OCI-LY1 (cell line): ENCODE results near the gene FKBP15.
"Not testable (repeated sequence)": the region's sequence is repeated elsewhere in the genome, so short reads cannot be mapped to it uniquely, and the experiment has no call there.

ENCODE experiments used
- H2AFZ ChIP-seq: fragments of 200-600 bp; sonication (generic), shearing (Covaris generic); 2 replicates; pipeline ENCODE4 v1.6.0; 2014; ENCODE audit warnings: antibody characterized with exemption, mild to moderate bottlenecking, low read length
- H3F3A ChIP-seq: fragments of 200-600 bp; sonication (generic), shearing (Covaris generic); 2 replicates; pipeline ENCODE4 v1.6.0; 2014; ENCODE audit warnings: mild to moderate bottlenecking, antibody characterized with exemption, low read length, moderate library complexity; ENCODE audit not compliant: insufficient read depth
- H3K27ac ChIP-seq: fragments of 200-600 bp; sonication (generic); 2 replicates; pipeline ENCODE4 v1.5.1; 2014; ENCODE audit warnings: low read length, mixed run types, mild to moderate bottlenecking, low read depth; ENCODE audit not compliant: poor library complexity, severe bottlenecking
- H3K27me3 ChIP-seq: fragments of 200-600 bp; sonication (generic); 2 replicates; pipeline ENCODE4 v1.6.0; 2014; ENCODE audit warnings: antibody characterized with exemption, mild to moderate bottlenecking, low read length, moderate library complexity; ENCODE audit not compliant: insufficient read depth
- H3K36me3 ChIP-seq: fragments of 200-600 bp; sonication (generic); 2 replicates; pipeline ENCODE4 v1.6.1; 2014; ENCODE audit warnings: mild to moderate bottlenecking, antibody characterized with exemption, low read length, moderate library complexity, mixed read lengths; ENCODE audit not compliant: insufficient read depth
- H3K4me1 ChIP-seq: fragments of 200-600 bp; sonication (generic); 2 replicates; pipeline ENCODE4 v1.5.1; 2014; ENCODE audit warnings: mild to moderate bottlenecking, low read length, moderate library complexity; ENCODE audit not compliant: insufficient read depth, severe bottlenecking
- H3K4me2 ChIP-seq: fragments of 200-600 bp; sonication (generic), shearing (Covaris generic); 2 replicates; pipeline ENCODE4 v1.6.1; 2014; ENCODE audit warnings: low read length
- H3K4me3 ChIP-seq: fragments of 200-600 bp; sonication (generic); 2 replicates; pipeline ENCODE4 v1.5.1; 2014; ENCODE audit warnings: low read length, low read depth, mild to moderate bottlenecking, mixed read lengths; ENCODE audit not compliant: poor library complexity, severe bottlenecking
- H3K79me2 ChIP-seq: fragments of 200-600 bp; shearing (Covaris generic); 2 replicates; pipeline ENCODE4 v1.6.1; 2016; ENCODE audit warnings: mixed run types, low read length, mixed read lengths; ENCODE audit not compliant: insufficient read depth
- H3K9ac ChIP-seq: fragments of 200-600 bp; sonication (generic), shearing (Covaris generic); 2 replicates; pipeline ENCODE4 v1.6.1; 2014; ENCODE audit warnings: mild to moderate bottlenecking, low read length, mixed read lengths
- H3K9me2 ChIP-seq: fragments of 200-600 bp; sonication (generic), shearing (Covaris generic); 2 replicates; pipeline ENCODE4 v1.6.1; 2014; ENCODE audit warnings: low read depth, mild to moderate bottlenecking, low read length, mixed read lengths
- H3K9me3 ChIP-seq: fragments of 200-600 bp; shearing (Covaris generic); 2 replicates; pipeline ENCODE4 v1.6.1; 2014; ENCODE audit warnings: low read length, mixed read lengths
- H4K20me1 ChIP-seq: fragments of 200-600 bp; sonication (generic), shearing (Covaris generic); 2 replicates; pipeline ENCODE4 v1.6.0; 2016; ENCODE audit warnings: mild to moderate bottlenecking, low read length; ENCODE audit not compliant: insufficient read depth
- EZH2 ChIP-seq: fragments of 200-600 bp; sonication (generic), shearing (Covaris generic); IDR thresholded peaks from 2 replicates; pipeline ENCODE4 v1.8.0; 2017; ENCODE audit warnings: borderline replicate concordance, mixed run types, mild to moderate bottlenecking, antibody characterized with exemption, low read length, moderate library complexity, mixed read lengths
- TF ChIP-seq, protein P1 (sequence below): fragments of 200-600 bp; sonication (generic), shearing (Covaris generic); IDR thresholded peaks from 2 replicates; pipeline ENCODE4 v1.5.1; 2017; ENCODE audit warnings: mild to moderate bottlenecking, antibody characterized with exemption, low read length, moderate library complexity, mixed read lengths

The FKBP15 gene

DNA sequence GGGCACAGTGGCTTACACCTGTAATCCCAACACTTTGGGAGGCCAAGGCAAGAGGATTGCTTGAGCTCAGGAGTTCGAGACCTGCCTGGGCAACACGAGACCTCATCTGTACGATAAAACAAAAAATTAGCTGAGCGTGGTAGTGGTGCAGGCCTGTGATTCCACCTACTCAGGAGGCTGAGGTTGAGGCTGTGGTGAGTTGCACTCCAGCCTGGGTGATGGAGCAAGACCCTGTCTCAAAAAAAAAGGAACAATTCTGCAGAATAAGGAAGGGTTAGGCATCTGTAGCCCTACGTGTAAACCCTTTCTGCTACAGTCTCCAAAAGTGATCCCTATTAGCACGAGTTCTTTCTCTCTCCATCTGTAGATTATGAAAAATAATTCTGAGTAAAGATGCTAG, 34.4 kb upstream of the FKBP15 start:
- H3K9me2 ChIP-seq, result no peaks in the 10 kb centered on the region
- H3K79me2 ChIP-seq, result no peaks in the 10 kb centered on the region
- no peak overlapping the region for H3K9ac ChIP-seq
- H3K27me3 ChIP-seq, result no peaks in the 10 kb centered on the region
- H3K4me3 ChIP-seq, result no peak overlapping the region
- H2AFZ ChIP-seq, result no peak overlapping the region
- no peak overlapping the region for H3K27ac ChIP-seq
- H4K20me1 ChIP-seq, result no peaks in the 10 kb centered on the region
- TF ChIP-seq EZH2, result no peak
- TF ChIP-seq, protein P1, sequence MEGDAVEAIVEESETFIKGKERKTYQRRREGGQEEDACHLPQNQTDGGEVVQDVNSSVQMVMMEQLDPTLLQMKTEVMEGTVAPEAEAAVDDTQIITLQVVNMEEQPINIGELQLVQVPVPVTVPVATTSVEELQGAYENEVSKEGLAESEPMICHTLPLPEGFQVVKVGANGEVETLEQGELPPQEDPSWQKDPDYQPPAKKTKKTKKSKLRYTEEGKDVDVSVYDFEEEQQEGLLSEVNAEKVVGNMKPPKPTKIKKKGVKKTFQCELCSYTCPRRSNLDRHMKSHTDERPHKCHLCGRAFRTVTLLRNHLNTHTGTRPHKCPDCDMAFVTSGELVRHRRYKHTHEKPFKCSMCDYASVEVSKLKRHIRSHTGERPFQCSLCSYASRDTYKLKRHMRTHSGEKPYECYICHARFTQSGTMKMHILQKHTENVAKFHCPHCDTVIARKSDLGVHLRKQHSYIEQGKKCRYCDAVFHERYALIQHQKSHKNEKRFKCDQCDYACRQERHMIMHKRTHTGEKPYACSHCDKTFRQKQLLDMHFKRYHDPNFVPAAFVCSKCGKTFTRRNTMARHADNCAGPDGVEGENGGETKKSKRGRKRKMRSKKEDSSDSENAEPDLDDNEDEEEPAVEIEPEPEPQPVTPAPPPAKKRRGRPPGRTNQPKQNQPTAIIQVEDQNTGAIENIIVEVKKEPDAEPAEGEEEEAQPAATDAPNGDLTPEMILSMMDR, result no peak
- no peaks in the 10 kb centered on the region for H3K4me1 ChIP-seq
- no peaks in the 10 kb centered on the region for H3K9me3 ChIP-seq
- no peak overlapping the region for H3K4me2 ChIP-seq
- H3K36me3 ChIP-seq, result peaks cover 22% of the 10 kb centered on the region
- H3F3A ChIP-seq, result no peaks in the 10 kb centered on the region

- Histone ChIP-seq H3K4me1 (no peaks in the 10 kb centered on the region), H3F3A (no peaks in the 10 kb centered on the region), H3K9me2 (no peaks in the 10 kb centered on the region), H4K20me1 (no peaks in the 10 kb centered on the region), H3K9ac (no peak overlapping the region), H3K79me2 (no peaks in the 10 kb centered on the region), H3K9me3 (no peaks in the 10 kb centered on the region), H3K27ac (no peak overlapping the region), H3K36me3 (peaks cover 19% of the 10 kb centered on the region), H3K27me3 (no peaks in the 10 kb centered on the region), H3K4me3 (no peak overlapping the region), H2AFZ (no peak overlapping the region), H3K4me2 (no peak overlapping the region)
- TF ChIP-seq, protein P1, result no peak
- no peak for TF ChIP-seq EZH2
These were observed 33.9 kb upstream of the FKBP15 start for GRCh38 chr9:113254991-113255390.

- Histone ChIP-seq H3K27me3 (no peaks in the 10 kb centered on the region), H3K27ac (no peak overlapping the region), H2AFZ (no peak overlapping the region), H3K4me2 (no peak overlapping the region), H3K9ac (no peak overlapping the region), H4K20me1 (no peaks in the 10 kb centered on the region), H3K4me3 (no peak overlapping the region), H3K36me3 (no peaks in the 10 kb centered on the region), H3K9me3 (no peaks in the 10 kb centered on the region), H3K9me2 (no peaks in the 10 kb centered on the region), H3K79me2 (no peaks in the 10 kb centered on the region), H3F3A (no peaks in the 10 kb centered on the region), H3K4me1 (peaks cover 3% of the 10 kb centered on the region)
- no peak for TF ChIP-seq EZH2
- TF ChIP-seq, protein P1, result no peak
These were observed 29.7 kb upstream of the FKBP15 start for GRCh38 chr9:113250807-113251206.

DNA sequence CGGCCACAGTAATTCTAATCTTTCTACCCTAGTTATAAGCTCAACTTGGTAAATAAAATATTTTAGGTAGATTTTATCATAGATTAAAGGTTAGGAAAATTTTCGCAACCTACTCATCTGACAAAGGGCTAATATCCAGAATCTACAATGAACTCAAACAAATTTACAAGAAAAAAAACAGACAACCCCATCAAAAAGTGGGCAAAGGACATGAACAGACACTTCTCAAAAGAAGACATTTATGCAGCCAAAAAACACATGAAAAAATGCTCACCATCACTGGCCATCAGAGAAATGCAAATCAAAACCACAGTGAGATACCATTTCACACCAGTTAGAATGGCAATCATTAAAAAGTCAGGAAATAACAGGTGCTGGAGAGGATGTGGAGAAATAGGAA, 28.6 kb upstream of the FKBP15 start:
- not testable (repeated sequence) for H3K9me2 ChIP-seq, H3K4me1 ChIP-seq, H3K36me3 ChIP-seq

More for the DNA sequence above, 28.6 kb upstream of the FKBP15 start:
- H3K27ac ChIP-seq, H3K4me3 ChIP-seq, H3K79me2 ChIP-seq, H3K9ac ChIP-seq, H3K9me3 ChIP-seq, H3K27me3 ChIP-seq, H3K4me2 ChIP-seq, H2AFZ ChIP-seq, H3F3A ChIP-seq, H4K20me1 ChIP-seq: not testable (repeated sequence)
